ENCODE results near the gene FYCO1. TPM values are rescaled to one million over a fixed set of nuclear protein-coding genes. Genes with fewer than 3 reads are reported as not detected.

FYCO1 gene
- total and polyA plus RNA-seq, 10 of the 15 experiments (the other 5 are each of a cell fraction or from before 2014, with no cell fraction given) = 1.5 to 8.4 (median 6.5) TPM

- DNase-seq (ENCODE audit: low read depth, low spot score) (no peak), ATAC-seq (no peak), FAIRE-seq (no peak)
- Histone ChIP-seq H3K9me3 (replicated peaks; ENCODE audit: control insufficient read depth, insufficient read depth, low read length) (no peaks in the 10 kb centered on the region), H2AFZ (ENCODE audit: control insufficient read depth, low read depth, low read length) (no peak overlapping the region), H3K4me1 (ENCODE audit: control insufficient read depth, insufficient read depth, low read length) (no peaks in the 10 kb centered on the region), H4K20me1 (ENCODE audit: control insufficient read depth, insufficient read depth) (no peaks in the 10 kb centered on the region; the same call in 1 of the 2 replicates), H3K4me3 (no peak overlapping the region), H3K9ac (ENCODE audit: control insufficient read depth, insufficient read depth, low read length) (no peak overlapping the region), H3K27me3 (replicated peaks in 1 of 2; ENCODE audit: control insufficient read depth in 2 of 2, insufficient read depth in 2 of 2, low read length in 1 of 2) (no peaks in the 10 kb centered on the region), H3K27ac (ENCODE audit: control insufficient read depth, insufficient read depth) (no peak overlapping the region), H3K4me2 (ENCODE audit: control insufficient read depth, insufficient read depth) (no peak overlapping the region), H3K79me2 (ENCODE audit: control insufficient read depth, insufficient read depth, low read length) (no peaks in the 10 kb centered on the region), H3K36me3 (ENCODE audit: control insufficient read depth in 2 of 2, insufficient read depth in 2 of 2, low read length in 1 of 2) (peaks cover 6 to 15% of the 10 kb centered on the region in 2 experiments; a peak in 3 of 4 replicates)
- ChIA-PET RAD21 (ENCODE audit: unreplicated experiment) (interaction anchor here (1.3 kb wide), 1 partner anchor 25 kb away, joined by 3 read pairs; no protein-coding TSS in a partner anchor), CTCF (interaction anchor here (1.0 to 1.4 kb wide), 2 partner anchors 9 to 48 kb away, joined by 3 to 6 read pairs; partner anchors contain the start of gene FYCO1), POLR2A (interaction anchor here (0.8 kb wide), 1 partner anchor 92 kb away, joined by 3 read pairs; no protein-coding TSS in a partner anchor), SMC1A (ENCODE audit: uncharacterized antibody, unreplicated experiment) (interaction anchor here (0.8 kb wide), 1 partner anchor 91 kb away, joined by 3 read pairs; no protein-coding TSS in a partner anchor)
- TF ChIP-seq ASH2L (IDR thresholded peaks at IDR 0.05; ENCODE audit: borderline replicate concordance, low read depth) = no peak
- TF ChIP-seq RAD21 (IDR thresholded peaks at IDR 0.05; ENCODE audit: insufficient read depth, low read depth, low read length) = no peak
- TF ChIP-seq NFXL1 (IDR thresholded peaks at IDR 0.05; ENCODE audit: borderline replicate concordance) = no peak
- TF ChIP-seq FOXK2 (IDR thresholded peaks at IDR 0.05) = no peak
- no peak for TF ChIP-seq TCF3 (IDR thresholded peaks at IDR 0.05; ENCODE audit: borderline replicate concordance, insufficient read depth, low read depth, low read length)
- no peak for TF ChIP-seq LARP7 (IDR thresholded peaks at IDR 0.05)
- TF ChIP-seq CHD1 (IDR thresholded peaks at IDR 0.05; ENCODE audit: low read depth, low read length) = no peak
- TF ChIP-seq NKRF (conservative IDR thresholded peaks at IDR 0.05) = no peak
- TF ChIP-seq EED (IDR thresholded peaks at IDR 0.05; ENCODE audit: low read depth) = no peak
- TF ChIP-seq CREM (IDR thresholded peaks at IDR 0.05; ENCODE audit: low read depth) = no peak
- no peak for TF ChIP-seq CBX5 (IDR thresholded peaks at IDR 0.05; ENCODE audit: low read depth)
- TF ChIP-seq CEBPB (IDR thresholded peaks at IDR 0.05; ENCODE audit: borderline replicate concordance in 1 of 2, low read depth in 2 of 2, low read length in 2 of 2) = no peak
- no peak for TF ChIP-seq YY1 (IDR thresholded peaks at IDR 0.05; ENCODE audit: low read depth, low read length)
- no peak for TF ChIP-seq BCL3 (IDR thresholded peaks at IDR 0.05; ENCODE audit: borderline replicate concordance, insufficient read depth, low read depth, low read length, poor library complexity, severe bottlenecking)
- no peak for TF ChIP-seq HDGF (IDR thresholded peaks at IDR 0.05)
- no peak for TF ChIP-seq ZZZ3 (IDR thresholded peaks at IDR 0.05; ENCODE audit: control insufficient read depth, insufficient read length, low read depth)
- BruUV-seq (replicated peaks) = no TSS peak
- intact Hi-C loops (cut with micrococcal nuclease; ENCODE audit: unreplicated experiment) = no loop called here
- in situ Hi-C loops (cut with MboI) = no loop called here
- 74% methylated on average over 5 of the region's 5 CpGs for WGBS (ENCODE audit: insufficient coverage, insufficient replicate concordance, low lambda C conversion rate, missing lambda C conversion rate)
These were observed 9.2 kb downstream of the FYCO1 start for GRCh38 chr3:45986303-45986982.

Data from GM12878 (cell line).